HG03565 (cell line): ENCODE data around the gene CDKL1.
"Not testable (repeated sequence)": the region's sequence is repeated elsewhere in the genome, so short reads cannot be mapped to it uniquely, and the experiment has no call there.

ENCODE experiments used
- ATAC-seq: cut with Tn5 transposase; IDR thresholded peaks from one replicate; pipeline ENCODE4 v1.9.1; 2021; ENCODE audit warnings: mild to moderate bottlenecking, moderate library complexity; ENCODE audit not compliant: unreplicated experiment

CDKL1 gene

GRCh38 chr14:50388256-50388931, 8.3 kb downstream of the CDKL1 start:
- no peak for ATAC-seq

GRCh38 chr14:50387548-50387947, 9.1 kb downstream of the CDKL1 start:
- no peak for ATAC-seq

- ATAC-seq, result no peak
Measured at GRCh38 chr14:50383618-50384225, 13.0 kb downstream of the CDKL1 start.

GRCh38 chr14:50381823-50382287, 14.8 kb downstream of the CDKL1 start:
- ATAC-seq, result no peak

- ATAC-seq, result no peak
Measured at GRCh38 chr14:50381008-50381407, 15.7 kb downstream of the CDKL1 start.

- no peak for ATAC-seq
Measured at GRCh38 chr14:50380455-50380854, 16.2 kb downstream of the CDKL1 start.

- no peak for ATAC-seq
Measured at GRCh38 chr14:50379563-50379962, 17.1 kb downstream of the CDKL1 start.

- no peak for ATAC-seq
Measured at GRCh38 chr14:50377550-50378085, 19.1 kb downstream of the CDKL1 start.

GRCh38 chr14:50375760-50376159, 20.9 kb downstream of the CDKL1 start:
- no peak for ATAC-seq

- no peak for ATAC-seq
Measured at GRCh38 chr14:50373959-50374358, 22.7 kb downstream of the CDKL1 start.

GRCh38 chr14:50371546-50371945, 25.1 kb downstream of the CDKL1 start:
- ATAC-seq, result no peak

- no peak for ATAC-seq
Measured at GRCh38 chr14:50366589-50366988, 30.1 kb downstream of the CDKL1 start.

- ATAC-seq, result no peak
Measured at GRCh38 chr14:50366115-50366514, 30.6 kb downstream of the CDKL1 start.

- not testable (repeated sequence) for ATAC-seq
Measured at GRCh38 chr14:50365572-50365971, 31.1 kb downstream of the CDKL1 start.

GRCh38 chr14:50364792-50365191, 31.9 kb downstream of the CDKL1 start:
- ATAC-seq, result no peak

GRCh38 chr14:50363714-50364111, 33.0 kb downstream of the CDKL1 start:
- ATAC-seq, result peak; percentile 94

- peak; percentile 9 for ATAC-seq
Measured at GRCh38 chr14:50362764-50363713, 33.6 kb downstream of the CDKL1 start.

GRCh38 chr14:50361473-50362403, 34.9 kb downstream of the CDKL1 start:
- not testable (repeated sequence) for ATAC-seq

GRCh38 chr14:50360851-50361250, 35.8 kb downstream of the CDKL1 start:
- ATAC-seq, result no peak

GRCh38 chr14:50360093-50360492, 36.6 kb downstream of the CDKL1 start:
- ATAC-seq, result no peak
